PC-3 (cell line): ENCODE measurements around the gene ARV1. TPM values are rescaled to one million over a fixed set of nuclear protein-coding genes. Genes with fewer than 3 reads are reported as not detected.
"Not testable (repeated sequence)": the region's sequence is repeated elsewhere in the genome, so short reads cannot be mapped to it uniquely, and the experiment has no call there.

Experiments
- ATAC-seq: fragments of 200-7000 bp; cut with Tn5 transposase; 2 replicates; pipeline ENCODE4 v1.9.1; 2020; ENCODE audit warnings: mild to moderate bottlenecking, moderate library complexity
- BruUV-seq: library from RNA; stranded (reverse); fragments of 400-500 nt; replicated peaks from 2 replicates; lab custom pipeline; 2021; lab: Mats Ljungman, UMichigan
- CTCF ChIA-PET: fragments of 300-600 bp; sonication (Branson Sonifier 250); formaldehyde crosslinking; loops from one replicate; lab custom pipeline; 2022; ENCODE audit warnings: antibody characterized with exemption; lab: Charles Lee
- POLR2A ChIA-PET: fragments of 300-600 bp; sonication (Branson Sonifier 250); formaldehyde crosslinking; loops from one replicate; lab custom pipeline; 2022; ENCODE audit warnings: antibody characterized with exemption; ENCODE audit not compliant: unreplicated experiment; lab: Charles Lee
- DNase-seq: peaks from one replicate; pipeline ENCODE4 v3.0.0-alpha.2; 2015
- H2AFZ ChIP-seq: fragments of 300-600 bp; sonication (generic); 2 replicates; pipeline ENCODE4 v1.6.0; 2016; ENCODE audit warnings: antibody characterized with exemption, low read length
- H3F3A ChIP-seq: fragments of 300-600 bp; sonication (generic); one replicate; pipeline ENCODE4 v1.6.0; 2017; ENCODE audit warnings: antibody characterized with exemption, low read length, control low read depth, mild to moderate bottlenecking; ENCODE audit not compliant: unreplicated experiment
- H3K27ac ChIP-seq: fragments of 300-600 bp; sonication (generic); 2 replicates; pipeline ENCODE4 v1.5.1; 2016; ENCODE audit warnings: mild to moderate bottlenecking, low read length
- H3K27me3 ChIP-seq: fragments of 300-600 bp; sonication (generic); 2 replicates; pipeline ENCODE4 v1.6.1; 2016; ENCODE audit warnings: low read length, mixed read lengths
- H3K36me3 ChIP-seq: fragments of 300-600 bp; sonication (generic); 2 replicates; pipeline ENCODE4 v1.6.1; 2016; ENCODE audit warnings: low read depth, mixed run types, low read length, mixed read lengths
- H3K4me1 ChIP-seq: fragments of 300-600 bp; sonication (generic); 2 replicates; pipeline ENCODE4 v1.5.1; 2016; ENCODE audit warnings: low read length; ENCODE audit not compliant: insufficient read depth
- H3K4me2 ChIP-seq: fragments of 300-600 bp; sonication (generic); 2 replicates; pipeline ENCODE4 v1.6.0; 2016; ENCODE audit warnings: low read length
- H3K4me3 ChIP-seq: fragments of 300-600 bp; sonication (generic); 2 replicates; pipeline ENCODE4 v1.5.1; 2016; ENCODE audit warnings: mild to moderate bottlenecking, low read length, mixed read lengths
- H3K79me2 ChIP-seq: fragments of 300-600 bp; sonication (generic); 2 replicates; pipeline ENCODE4 v1.6.1; 2017; ENCODE audit warnings: low read length, mixed read lengths
- H3K9ac ChIP-seq: fragments of 300-600 bp; sonication (generic); 2 replicates; pipeline ENCODE4 v1.6.0; 2016; ENCODE audit warnings: mild to moderate bottlenecking, low read length
- H3K9me2 ChIP-seq: fragments of 300-600 bp; sonication (generic); replicated peaks from 2 replicates; pipeline ENCODE4 v1.6.1; 2016; ENCODE audit warnings: mixed run types, low read length, mixed read lengths
- H3K9me3 ChIP-seq: fragments of 300-600 bp; sonication (generic); 2 replicates; pipeline ENCODE4 v1.6.1; 2016; ENCODE audit warnings: low read length, mixed read lengths
- H4K20me1 ChIP-seq: fragments of 300-600 bp; sonication (generic); 2 replicates; pipeline ENCODE4 v1.6.1; 2016; ENCODE audit warnings: low read length, mixed read lengths
- CTCF ChIP-seq: fragments of 300-600 bp; sonication (generic); conservative IDR thresholded peaks from 2 replicates; pipeline ENCODE4 v1.5.1; 2017; ENCODE audit warnings: antibody characterized with exemption, low read depth, mild to moderate bottlenecking, low read length
- EZH2 ChIP-seq: fragments of 300-600 bp; sonication (generic); IDR thresholded peaks from one replicate; pipeline ENCODE4 v1.6.1; 2017; ENCODE audit warnings: antibody characterized with exemption, mild to moderate bottlenecking, low read length; ENCODE audit not compliant: unreplicated experiment
- EZH2phosphoT487 ChIP-seq: fragments of 300-600 bp; sonication (generic); IDR thresholded peaks from 2 replicates; pipeline ENCODE4 v1.6.1; 2018; ENCODE audit warnings: mild to moderate bottlenecking, antibody characterized with exemption, low read length, borderline replicate concordance
- intact Hi-C: fragments of 100-400 bp; cut with micrococcal nuclease; formaldehyde crosslinking; loops from 2 replicates; pipeline ENCODE4 v1.9.0; 2023
- total RNA-seq: library from RNA; depleted of rRNA; stranded (reverse); fragments of >200 nt; gene quantifications from 2 replicates; pipeline ENCODE4 v1.2.3, GENCODE V29; 2014

The ARV1 gene
- total RNA-seq, 1 experiment from 2014 or later = 30.6 TPM

GRCh38 chr1:231041719-231042261 is 62.9 kb downstream of the ARV1 start:
- H3K4me2 ChIP-seq = no peak overlapping the region
- ChIA-PET CTCF (no interaction called here), POLR2A (no interaction called here)
- BruUV-seq = no TSS peak
- H3K9me2 ChIP-seq = no peaks in the 10 kb centered on the region
- H3K4me1 ChIP-seq = peaks cover 6% of the 10 kb centered on the region; the same call in 1 of the 2 replicates
- TF ChIP-seq EZH2phosphoT487 (no peak), CTCF (no peak), EZH2 (no peak)
- DNase-seq = no peak
- peaks cover 21% of the 10 kb centered on the region for H3K27me3 ChIP-seq
- H3K9ac ChIP-seq = no peak overlapping the region
- no peaks in the 10 kb centered on the region for H3K36me3 ChIP-seq
- no peak overlapping the region for H2AFZ ChIP-seq
- no peaks in the 10 kb centered on the region for H3K9me3 ChIP-seq
- H3K27ac ChIP-seq = no peak overlapping the region
- H3F3A ChIP-seq = no peaks in the 10 kb centered on the region
- no peaks in the 10 kb centered on the region for H4K20me1 ChIP-seq
- no peaks in the 10 kb centered on the region for H3K79me2 ChIP-seq
- ATAC-seq = no peak
- no peak overlapping the region for H3K4me3 ChIP-seq
- intact Hi-C loops = no loop called here

GRCh38 chr1:231044588-231044987 is 65.7 kb downstream of the ARV1 start:
- Histone ChIP-seq H3K9ac (no peak overlapping the region), H3K9me3 (no peaks in the 10 kb centered on the region), H3K27me3 (peaks cover 20% of the 10 kb centered on the region), H3K4me2 (no peak overlapping the region), H3K4me3 (no peak overlapping the region), H3K4me1 (no peaks in the 10 kb centered on the region), H3K36me3 (no peaks in the 10 kb centered on the region), H3K79me2 (no peaks in the 10 kb centered on the region), H2AFZ (no peak overlapping the region), H3K27ac (no peak overlapping the region), H3K9me2 (no peaks in the 10 kb centered on the region), H4K20me1 (no peaks in the 10 kb centered on the region), H3F3A (no peaks in the 10 kb centered on the region)
- no peak for ATAC-seq
- no TSS peak for BruUV-seq
- DNase-seq = no peak
- CTCF ChIA-PET = no interaction called here
- POLR2A ChIA-PET = no interaction called here
- intact Hi-C loops = no loop called here
- no peak for TF ChIP-seq EZH2
- no peak for TF ChIP-seq EZH2phosphoT487
- TF ChIP-seq CTCF = no peak

GRCh38 chr1:231045286-231045685 is 66.4 kb downstream of the ARV1 start:
- DNase-seq = no peak
- no TSS peak for BruUV-seq
- peak; percentile 42 for ATAC-seq
- Histone ChIP-seq H3K9me3 (no peaks in the 10 kb centered on the region), H3K79me2 (no peaks in the 10 kb centered on the region), H3K4me1 (no peaks in the 10 kb centered on the region), H3K4me3 (no peak overlapping the region), H3K4me2 (no peak overlapping the region), H3K36me3 (no peaks in the 10 kb centered on the region), H3K9ac (no peak overlapping the region), H3K27me3 (peaks cover 20% of the 10 kb centered on the region), H3F3A (no peaks in the 10 kb centered on the region), H2AFZ (no peak overlapping the region), H3K9me2 (no peaks in the 10 kb centered on the region), H3K27ac (no peak overlapping the region), H4K20me1 (no peaks in the 10 kb centered on the region)
- intact Hi-C loops = no loop called here
- CTCF ChIA-PET = no interaction called here
- TF ChIP-seq EZH2 = no peak
- no peak for TF ChIP-seq EZH2phosphoT487
- POLR2A ChIA-PET = no interaction called here

- POLR2A ChIA-PET, intact Hi-C loops, H4K20me1 ChIP-seq, H3K4me1 ChIP-seq, H3K79me2 ChIP-seq, H2AFZ ChIP-seq, CTCF ChIA-PET, H3K27ac ChIP-seq, H3K4me3 ChIP-seq, H3K4me2 ChIP-seq, H3F3A ChIP-seq, BruUV-seq, ATAC-seq, H3K36me3 ChIP-seq, DNase-seq, H3K9ac ChIP-seq, H3K9me2 ChIP-seq, H3K9me3 ChIP-seq: not testable (repeated sequence)
- peaks cover 20% of the 10 kb centered on the region for H3K27me3 ChIP-seq
Measured at GRCh38 chr1:231045921-231046729, 67.2 kb downstream of the ARV1 start.
